Neural progenitor cell (in vitro differentiated cells): ENCODE results near the gene TANC1.
"Not testable (repeated sequence)": the region's sequence is repeated elsewhere in the genome, so short reads cannot be mapped to it uniquely, and the experiment has no call there.

Experiments
- EZH2 ChIP-seq: fragments of 200-600 bp; sonication (generic); IDR thresholded peaks from 2 replicates; pipeline ENCODE4 v1.6.1; 2017; ENCODE audit warnings: antibody characterized with exemption, mild to moderate bottlenecking, moderate library complexity
- EZH2phosphoT487 ChIP-seq: fragments of 200-600 bp; sonication (generic); IDR thresholded peaks from 2 replicates; pipeline ENCODE4 v1.6.1; 2017; ENCODE audit warnings: antibody characterized with exemption
- TF ChIP-seq, protein P1 (sequence below): fragments of 200-600 bp; sonication (generic); IDR thresholded peaks from 2 replicates; pipeline ENCODE4 v1.5.1; 2017; ENCODE audit warnings: antibody characterized with exemption, mild to moderate bottlenecking

DNA sequence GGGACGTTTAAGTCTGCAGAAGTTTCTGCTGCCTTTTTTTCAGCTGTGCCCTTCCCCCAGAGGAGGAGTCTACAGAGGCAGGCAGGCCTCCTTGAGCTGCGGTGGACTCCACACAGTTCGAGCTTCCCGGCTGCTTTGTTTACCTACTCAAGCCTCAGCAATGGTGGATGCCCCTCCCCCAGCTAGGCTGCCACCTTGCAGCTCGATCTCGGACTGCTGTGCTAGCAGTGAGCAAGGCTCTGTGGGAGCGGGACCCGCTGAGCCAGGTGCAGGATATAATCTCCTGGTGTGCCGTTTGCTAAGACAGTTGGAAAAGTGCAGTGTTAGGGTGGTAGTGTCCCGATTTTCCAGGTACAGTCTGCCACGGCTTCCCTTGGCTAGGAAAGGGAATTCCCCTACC is 72.9 kb downstream of the TANC1 start:
- TF ChIP-seq, protein P1, sequence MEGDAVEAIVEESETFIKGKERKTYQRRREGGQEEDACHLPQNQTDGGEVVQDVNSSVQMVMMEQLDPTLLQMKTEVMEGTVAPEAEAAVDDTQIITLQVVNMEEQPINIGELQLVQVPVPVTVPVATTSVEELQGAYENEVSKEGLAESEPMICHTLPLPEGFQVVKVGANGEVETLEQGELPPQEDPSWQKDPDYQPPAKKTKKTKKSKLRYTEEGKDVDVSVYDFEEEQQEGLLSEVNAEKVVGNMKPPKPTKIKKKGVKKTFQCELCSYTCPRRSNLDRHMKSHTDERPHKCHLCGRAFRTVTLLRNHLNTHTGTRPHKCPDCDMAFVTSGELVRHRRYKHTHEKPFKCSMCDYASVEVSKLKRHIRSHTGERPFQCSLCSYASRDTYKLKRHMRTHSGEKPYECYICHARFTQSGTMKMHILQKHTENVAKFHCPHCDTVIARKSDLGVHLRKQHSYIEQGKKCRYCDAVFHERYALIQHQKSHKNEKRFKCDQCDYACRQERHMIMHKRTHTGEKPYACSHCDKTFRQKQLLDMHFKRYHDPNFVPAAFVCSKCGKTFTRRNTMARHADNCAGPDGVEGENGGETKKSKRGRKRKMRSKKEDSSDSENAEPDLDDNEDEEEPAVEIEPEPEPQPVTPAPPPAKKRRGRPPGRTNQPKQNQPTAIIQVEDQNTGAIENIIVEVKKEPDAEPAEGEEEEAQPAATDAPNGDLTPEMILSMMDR, result not testable (repeated sequence)
- TF ChIP-seq EZH2, EZH2phosphoT487: not testable (repeated sequence)
